PC-9 (cell line): ENCODE results near the gene SALL2. TPM values are rescaled to one million over a fixed set of nuclear protein-coding genes. Genes with fewer than 3 reads are reported as not detected.
"Not testable (repeated sequence)": the region's sequence is repeated elsewhere in the genome, so short reads cannot be mapped to it uniquely, and the experiment has no call there.

ENCODE experiments used
- BruUV-seq: library from RNA; stranded (reverse); fragments of 400-500 nt; replicated peaks from 2 replicates; lab custom pipeline; 2021; lab: Mats Ljungman, UMichigan
- CTCF ChIA-PET: fragments of 300-600 bp; sonication (Branson Sonifier 250); formaldehyde crosslinking; loops from one replicate; lab custom pipeline; 2022; ENCODE audit warnings: antibody characterized with exemption; lab: Charles Lee
- POLR2A ChIA-PET: fragments of 300-600 bp; sonication (Branson Sonifier 250); formaldehyde crosslinking; loops from one replicate; lab custom pipeline; 2022; ENCODE audit warnings: antibody characterized with exemption; ENCODE audit not compliant: unreplicated experiment; lab: Charles Lee
- DNase-seq, 2 experiments: peaks; one replicate each; pipeline versions ENCODE4 v3.0.0 to v3.0.0-alpha.2; 2015 to 2022; ENCODE audit warnings: mixed read lengths in 1 of 2
- H2AFZ ChIP-seq: fragments of 200-600 bp; sonication (generic); 2 replicates; pipeline ENCODE4 v1.8.1; 2017; ENCODE audit warnings: antibody characterized with exemption
- H3F3A ChIP-seq: fragments of 200-600 bp; sonication (generic); 2 replicates; pipeline ENCODE4 v1.8.1; 2017; ENCODE audit warnings: antibody characterized with exemption, mild to moderate bottlenecking, low read depth; ENCODE audit not compliant: insufficient read depth
- H3K27ac ChIP-seq: fragments of 200-600 bp; sonication (generic); 2 replicates; pipeline ENCODE4 v1.6.1; 2016; ENCODE audit warnings: mixed run types
- H3K27me3 ChIP-seq: fragments of 200-600 bp; sonication (generic); 2 replicates; pipeline ENCODE4 v1.6.1; 2016; ENCODE audit warnings: low read depth, mixed run types; ENCODE audit not compliant: insufficient read depth
- H3K36me3 ChIP-seq: fragments of 200-600 bp; sonication (generic); 2 replicates; pipeline ENCODE4 v1.6.1; 2016; ENCODE audit warnings: low read depth, mixed run types
- H3K4me1 ChIP-seq: fragments of 200-600 bp; sonication (generic); replicated peaks from 2 replicates; pipeline ENCODE4 v1.6.1; 2016; ENCODE audit warnings: mixed run types; ENCODE audit not compliant: insufficient read depth
- H3K4me2 ChIP-seq: fragments of 200-600 bp; sonication (generic); 2 replicates; pipeline ENCODE4 v1.6.1; 2017; ENCODE audit warnings: mixed run types
- H3K4me3 ChIP-seq: fragments of 200-600 bp; sonication (generic); 2 replicates; pipeline ENCODE4 v1.6.1; 2016; ENCODE audit warnings: mixed run types
- H3K79me2 ChIP-seq: fragments of 200-600 bp; sonication (generic); 2 replicates; pipeline ENCODE4 v1.6.1; 2017; ENCODE audit warnings: low read depth, mixed run types
- H3K9me2 ChIP-seq: fragments of 200-600 bp; sonication (generic); 2 replicates; pipeline ENCODE4 v1.8.1; 2017; ENCODE audit warnings: mild to moderate bottlenecking; ENCODE audit not compliant: insufficient read depth
- H3K9me3 ChIP-seq: fragments of 200-600 bp; sonication (generic); 2 replicates; pipeline ENCODE4 v1.8.1; 2016; ENCODE audit warnings: low read depth; ENCODE audit not compliant: insufficient read depth
- H4K20me1 ChIP-seq: fragments of 200-600 bp; sonication (generic); 2 replicates; pipeline ENCODE4 v1.8.1; 2017; ENCODE audit not compliant: insufficient read depth
- EZH2 ChIP-seq: fragments of 200-600 bp; sonication (generic); IDR thresholded peaks from 2 replicates; pipeline ENCODE4 v1.8.0; 2017; ENCODE audit warnings: antibody characterized with exemption, low read depth
- intact Hi-C: fragments of 100-400 bp; cut with micrococcal nuclease; formaldehyde crosslinking; loops from one replicate; pipeline ENCODE4 v1.10.0; 2022; ENCODE audit not compliant: unreplicated experiment
- total RNA-seq: library from RNA; stranded (reverse); gene quantifications from 2 replicates; pipeline ENCODE4 v1.2.3, GENCODE V29; 2021
- TF ChIP-seq, protein P1 (sequence below): fragments of 200-600 bp; sonication (generic); conservative IDR thresholded peaks from 2 replicates; pipeline ENCODE4 v1.6.1; 2017; ENCODE audit warnings: mixed run types, antibody characterized with exemption, mild to moderate bottlenecking, moderate library complexity

SALL2 gene
- total RNA-seq, 1 experiment from 2014 or later: 10.9 TPM

DNA sequence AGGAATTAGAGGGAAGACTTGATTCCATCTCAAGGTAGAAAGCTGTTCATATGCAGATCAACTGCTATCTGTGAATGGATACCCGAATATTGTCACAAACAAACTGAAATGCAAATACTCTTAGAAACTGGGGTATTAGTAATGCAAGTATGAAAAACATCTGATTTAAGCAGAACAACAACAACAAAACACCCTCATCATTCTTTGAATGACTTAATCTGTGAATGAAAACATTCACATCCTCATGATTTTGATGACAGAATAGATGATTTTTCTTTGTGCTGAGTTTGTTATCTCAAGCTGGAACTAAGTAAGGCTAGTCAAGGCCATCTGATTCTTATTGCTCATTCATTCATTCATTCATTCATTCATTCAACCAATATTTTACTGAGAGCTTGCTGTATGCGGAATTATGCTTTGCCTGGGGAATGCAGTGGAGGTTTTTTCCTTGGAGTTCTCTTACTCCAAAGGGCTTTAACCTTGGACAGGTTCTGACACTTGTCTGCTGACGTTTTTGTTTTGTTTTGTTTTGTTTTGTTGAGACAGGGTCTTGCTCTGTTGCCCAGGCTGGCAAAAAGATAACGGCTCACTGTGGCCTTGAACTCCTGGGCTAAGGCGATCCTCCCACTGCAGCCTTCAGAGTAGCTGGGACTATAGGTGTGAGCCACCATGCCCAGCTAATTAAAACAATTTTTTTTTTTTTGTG lies 30.4 kb upstream of the SALL2 start:
- TF ChIP-seq EZH2: no peak
- TF ChIP-seq, protein P1, sequence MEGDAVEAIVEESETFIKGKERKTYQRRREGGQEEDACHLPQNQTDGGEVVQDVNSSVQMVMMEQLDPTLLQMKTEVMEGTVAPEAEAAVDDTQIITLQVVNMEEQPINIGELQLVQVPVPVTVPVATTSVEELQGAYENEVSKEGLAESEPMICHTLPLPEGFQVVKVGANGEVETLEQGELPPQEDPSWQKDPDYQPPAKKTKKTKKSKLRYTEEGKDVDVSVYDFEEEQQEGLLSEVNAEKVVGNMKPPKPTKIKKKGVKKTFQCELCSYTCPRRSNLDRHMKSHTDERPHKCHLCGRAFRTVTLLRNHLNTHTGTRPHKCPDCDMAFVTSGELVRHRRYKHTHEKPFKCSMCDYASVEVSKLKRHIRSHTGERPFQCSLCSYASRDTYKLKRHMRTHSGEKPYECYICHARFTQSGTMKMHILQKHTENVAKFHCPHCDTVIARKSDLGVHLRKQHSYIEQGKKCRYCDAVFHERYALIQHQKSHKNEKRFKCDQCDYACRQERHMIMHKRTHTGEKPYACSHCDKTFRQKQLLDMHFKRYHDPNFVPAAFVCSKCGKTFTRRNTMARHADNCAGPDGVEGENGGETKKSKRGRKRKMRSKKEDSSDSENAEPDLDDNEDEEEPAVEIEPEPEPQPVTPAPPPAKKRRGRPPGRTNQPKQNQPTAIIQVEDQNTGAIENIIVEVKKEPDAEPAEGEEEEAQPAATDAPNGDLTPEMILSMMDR: no peak
- Histone ChIP-seq H3K9me2 (no peaks in the 10 kb centered on the region), H3K36me3 (no peaks in the 10 kb centered on the region), H4K20me1 (no peaks in the 10 kb centered on the region), H3K4me2 (no peak overlapping the region), H3F3A (no peaks in the 10 kb centered on the region; the same call in 1 of the 2 replicates), H3K27me3 (no peaks in the 10 kb centered on the region), H3K27ac (no peak overlapping the region), H3K9me3 (no peaks in the 10 kb centered on the region), H3K4me3 (no peak overlapping the region), H3K4me1 (no peaks in the 10 kb centered on the region; the same call in 1 of the 2 replicates), H3K79me2 (no peaks in the 10 kb centered on the region), H2AFZ (no peak overlapping the region)
- no peak for DNase-seq
- POLR2A ChIA-PET: interaction anchor here (0.6 kb wide), 1 partner anchor 1362 kb away, joined by 3 read pairs; no protein-coding TSS in a partner anchor
- intact Hi-C loops: loop anchor here (1.0 to 5.0 kb wide), 3 partner anchors 58 to 489 kb away; partner anchors contain the start of gene CHD8
- BruUV-seq: no TSS peak
- CTCF ChIA-PET: interaction anchor here (0.8 kb wide), 1 partner anchor 101 kb away, joined by 7 read pairs; the partner anchor contains the start of gene CHD8

DNA sequence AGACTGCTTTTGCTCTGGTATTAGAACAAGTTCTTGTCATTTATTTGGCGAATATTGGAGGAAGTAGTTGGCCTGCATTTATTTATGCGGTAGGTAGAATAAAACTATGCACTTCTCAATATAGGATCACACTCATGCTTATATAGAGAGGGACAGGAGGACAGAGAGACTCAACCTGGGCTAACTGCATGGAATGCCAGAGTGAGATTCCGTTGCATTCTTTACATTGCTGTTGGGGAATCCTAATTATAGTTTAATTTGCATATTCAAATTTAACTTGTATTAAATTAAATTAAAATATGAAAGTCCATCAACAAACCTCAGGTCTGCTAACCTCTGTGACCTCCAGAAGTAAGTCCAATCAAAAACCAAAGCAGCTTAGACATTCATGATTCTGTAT lies 27.1 kb upstream of the SALL2 start:
- no peak for DNase-seq
- CTCF ChIA-PET: interaction anchor here (0.6 kb wide), 1 partner anchor 136 kb away, joined by 3 read pairs; no protein-coding TSS in a partner anchor

DNA sequence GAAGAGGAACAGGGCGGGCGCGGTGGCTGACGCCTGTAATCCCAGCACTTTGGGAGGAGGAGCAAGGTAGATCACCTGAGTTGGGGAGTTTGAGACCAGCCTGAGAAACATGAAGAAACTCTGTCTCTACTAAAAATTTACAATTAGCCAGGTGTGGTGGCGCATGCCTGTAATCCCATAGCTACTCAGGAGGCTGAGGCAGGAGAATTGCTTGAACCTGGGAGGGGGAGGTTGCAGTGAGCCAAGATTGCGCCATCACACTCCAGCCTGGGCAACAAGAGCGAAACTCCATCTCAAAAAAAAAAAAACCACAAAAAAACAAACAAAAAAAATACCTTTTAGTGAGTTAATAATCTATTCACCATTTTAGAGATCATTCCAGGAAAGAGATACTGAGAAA lies 18.4 kb upstream of the SALL2 start:
- H3K36me3 ChIP-seq, H3K4me1 ChIP-seq, POLR2A ChIA-PET, H3K27me3 ChIP-seq, DNase-seq, intact Hi-C loops, H3F3A ChIP-seq, H3K4me2 ChIP-seq, H3K27ac ChIP-seq, H3K9me2 ChIP-seq, H3K9me3 ChIP-seq, H3K79me2 ChIP-seq, H4K20me1 ChIP-seq, BruUV-seq, H2AFZ ChIP-seq, H3K4me3 ChIP-seq: not testable (repeated sequence)
- CTCF ChIA-PET: interaction anchor here (0.6 kb wide), 1 partner anchor 190 kb away, joined by 7 read pairs; no protein-coding TSS in a partner anchor

More for the DNA sequence above, 27.1 kb upstream of the SALL2 start:
- no peaks in the 10 kb centered on the region for H3K9me3 ChIP-seq
- intact Hi-C loops: no loop called here
- POLR2A ChIA-PET: interaction anchor here (0.6 kb wide), 1 partner anchor 117 kb away, joined by 5 read pairs; no protein-coding TSS in a partner anchor
- H3K4me2 ChIP-seq: no peak overlapping the region
- BruUV-seq: no TSS peak
- H3F3A ChIP-seq: no peaks in the 10 kb centered on the region; the same call in 1 of the 2 replicates
- H3K36me3 ChIP-seq: no peaks in the 10 kb centered on the region
- no peaks in the 10 kb centered on the region for H3K79me2 ChIP-seq
- H3K27ac ChIP-seq: no peak overlapping the region
- TF ChIP-seq, protein P1: no peak
- no peak for TF ChIP-seq EZH2
- H2AFZ ChIP-seq: no peak overlapping the region
- H3K4me3 ChIP-seq: no peak overlapping the region
- no peaks in the 10 kb centered on the region; the same call in 1 of the 2 replicates for H3K4me1 ChIP-seq
- H4K20me1 ChIP-seq: no peaks in the 10 kb centered on the region
- no peaks in the 10 kb centered on the region for H3K9me2 ChIP-seq
- H3K27me3 ChIP-seq: no peaks in the 10 kb centered on the region
